Liver (tissue), 9 donors: ENCODE measurements around the gene RNF182. TPM values are rescaled to one million over a fixed set of nuclear protein-coding genes. Genes with fewer than 3 reads are reported as not detected.

ENCODE experiments used
- DNase-seq: peaks from one replicate; pipeline ENCODE4 v3.0.0-alpha.2; 2017; ENCODE audit warnings: low spot score
- H3K27ac ChIP-seq, 2 donors: one replicate each; pipeline ENCODE4 v1.7.0; 2013; ENCODE audit warnings: inconsistent platforms in 2 of 2, low read length in 2 of 2, control low read depth in 1 of 2, low read depth in 1 of 2, mild to moderate bottlenecking in 1 of 2
- H3K27me3 ChIP-seq, 4 donors: one replicate each; pipeline versions ENCODE4 v1.6.1 to v1.7.0; 2013; ENCODE audit warnings: low read length in 3 of 4, inconsistent platforms in 1 of 4, mild to moderate bottlenecking in 1 of 4, moderate library complexity in 1 of 4; ENCODE audit not compliant: control insufficient read depth in 4 of 4, insufficient read depth in 4 of 4
- H3K36me3 ChIP-seq, 4 donors: one replicate each; pipeline versions ENCODE4 v1.6.1 to v1.7.0; 2013; ENCODE audit warnings: low read length in 3 of 4, mild to moderate bottlenecking in 3 of 4, low read depth in 1 of 4, moderate library complexity in 1 of 4; ENCODE audit not compliant: control insufficient read depth in 4 of 4, insufficient read depth in 3 of 4
- H3K4me1 ChIP-seq, 4 donors: one replicate each; pipeline versions ENCODE4 v1.6.1 to v1.7.0; 2013; ENCODE audit warnings: low read length in 3 of 4, mild to moderate bottlenecking in 3 of 4, moderate library complexity in 1 of 4; ENCODE audit not compliant: control insufficient read depth in 4 of 4, insufficient read depth in 4 of 4
- H3K4me3 ChIP-seq, 3 donors: one replicate each; pipeline versions ENCODE4 v1.6.1 to v1.7.0; 2013; ENCODE audit warnings: low read length in 3 of 3, control low read depth in 1 of 3, low read depth in 1 of 3, mild to moderate bottlenecking in 1 of 3
- H3K9ac ChIP-seq, 2 donors: one replicate each; pipeline ENCODE4 v1.7.0; 2013; ENCODE audit warnings: low read length in 2 of 2, mild to moderate bottlenecking in 2 of 2, moderate library complexity in 2 of 2, control low read depth in 1 of 2, low read depth in 1 of 2
- H3K9me3 ChIP-seq, 4 donors: one replicate each; pipeline versions ENCODE4 v1.6.1 to v1.7.0; 2013; ENCODE audit warnings: low read length in 3 of 4; ENCODE audit not compliant: control insufficient read depth in 4 of 4
- ATF3 ChIP-seq: IDR thresholded peaks from 2 replicates; pipeline ENCODE4 v1.6.1; 2016; ENCODE audit warnings: antibody characterized with exemption
- CTCF ChIP-seq: fragments of 150-350 bp; IDR thresholded peaks from 2 replicates; pipeline ENCODE4 v1.5.1; 2017; ENCODE audit warnings: improper control_type of control experiment, low read depth, low read length; ENCODE audit not compliant: missing input control
- EGR1 ChIP-seq, 2 donors: IDR thresholded peaks; 2 replicates each; pipeline ENCODE4 v1.6.1; 2016 to 2018; ENCODE audit warnings: antibody characterized with exemption in 2 of 2, low read depth in 2 of 2
- FOXA1 ChIP-seq: IDR thresholded peaks from 2 replicates; pipeline ENCODE4 v1.6.1; 2016; ENCODE audit warnings: antibody characterized with exemption
- HNF4G ChIP-seq: IDR thresholded peaks from 2 replicates; pipeline ENCODE4 v1.6.1; 2016; ENCODE audit warnings: antibody characterized with exemption
- JUND ChIP-seq, 2 donors: IDR thresholded peaks; 2 replicates each; pipeline ENCODE4 v1.6.1; 2016; ENCODE audit warnings: antibody characterized with exemption in 2 of 2
- NR2F2 ChIP-seq: IDR thresholded peaks from 2 replicates; pipeline ENCODE4 v1.6.1; 2016; ENCODE audit warnings: antibody characterized with exemption
- RAD21 ChIP-seq, 2 donors: IDR thresholded peaks; 2 replicates each; pipeline ENCODE4 v1.6.1; 2016; ENCODE audit warnings: antibody characterized with exemption in 2 of 2, mild to moderate bottlenecking in 2 of 2
- REST ChIP-seq: IDR thresholded peaks from 2 replicates; pipeline ENCODE4 v1.6.1; 2016; ENCODE audit warnings: antibody characterized with exemption, mild to moderate bottlenecking
- RXRA ChIP-seq, 2 donors: IDR thresholded peaks; 2 replicates each; pipeline ENCODE4 v1.6.1; 2017 to 2018; ENCODE audit warnings: antibody characterized with exemption in 2 of 2, mild to moderate bottlenecking in 1 of 2
- SP1 ChIP-seq: IDR thresholded peaks from 2 replicates; pipeline ENCODE4 v1.6.1; 2018; ENCODE audit warnings: antibody characterized with exemption, mild to moderate bottlenecking
- TAF1 ChIP-seq: conservative IDR thresholded peaks from 2 replicates; pipeline ENCODE4 v1.6.1; 2016; ENCODE audit warnings: antibody characterized with exemption, mild to moderate bottlenecking
- ZBTB33 ChIP-seq: IDR thresholded peaks from 2 replicates; pipeline ENCODE4 v1.6.1; 2016; ENCODE audit warnings: antibody characterized with exemption
- whole genome bisulfite sequencing: extraction: QIAGEN DNeasy Blood & Tissue Kit; methylation state at CpG from one replicate; pipeline ENCODE4 v1.1.7; 2013; 5-methylcytosine and 5-hydroxymethylcytosine counted together
- polyA plus RNA-seq, 2 donors: library from polyadenylated mRNA; stranded (reverse) in 1 of 2; unstranded in 1 of 2; fragments of 200-250 nt in 1 of 2; fragments of >200 nt in 1 of 2; fragmentation: Nextera tagmentation in 1 of 2; extraction: Ambion mirVana in 1 of 2; gene quantifications; one replicate each; pipeline versions ENCODE4 v1.2.1 to v1.2.3, GENCODE V29; 2013 to 2015
- total RNA-seq, 2 donors: library from RNA; depleted of rRNA; stranded (reverse); fragments of >200 nt; gene quantifications; one replicate each; pipeline ENCODE4 v1.2.3, GENCODE V29; 2014
- donor health status: healthy.
- donor health status: healthy.
- donor health status: healthy.
- donor health status: healthy.
- donor health status: healthy.

The RNF182 gene
- total and polyA plus RNA-seq, 4 donors, result 1.4 TPM; not detected in 3

GRCh38 chr6:13979284-13980171 is 54.8 kb downstream of the RNF182 start:
- Histone ChIP-seq H3K36me3 (no peaks in the 10 kb centered on the region), H3K27ac (no peak overlapping the region), H3K4me1 (no peaks in the 10 kb centered on the region), H3K4me3 (no peak overlapping the region), H3K27me3 (peaks cover 0 to 4% (median 2%) of the 10 kb centered on the region in 4 donors), H3K9me3 (no peaks in the 10 kb centered on the region), H3K9ac (no peak overlapping the region)
- 74% methylated on average over 9 of the region's 9 CpGs for WGBS
- no peak for TF ChIP-seq SP1
- no peak for TF ChIP-seq CTCF
- TF ChIP-seq JUND (IDR thresholded peaks at IDR 0.05), result no peak
- DNase-seq, result no peak

- Histone ChIP-seq H3K27me3 (peaks cover 0 to 4% (median 2%) of the 10 kb centered on the region in 4 donors), H3K9me3 (no peaks in the 10 kb centered on the region), H3K36me3 (no peaks in the 10 kb centered on the region), H3K4me1 (no peaks in the 10 kb centered on the region), H3K9ac (no peak overlapping the region), H3K4me3 (no peak overlapping the region), H3K27ac (no peak overlapping the region)
- no peak for TF ChIP-seq NR2F2
- no peak for TF ChIP-seq HNF4G
- no peak for TF ChIP-seq FOXA1
- no peak for TF ChIP-seq REST
- TF ChIP-seq SP1, result no peak
- no peak for TF ChIP-seq RXRA (IDR thresholded peaks at IDR 0.05)
- TF ChIP-seq RAD21 (IDR thresholded peaks at IDR 0.05), result no peak
- no peak for TF ChIP-seq TAF1
- no peak for TF ChIP-seq ZBTB33
- TF ChIP-seq ATF3, result no peak
- no peak for TF ChIP-seq EGR1 (IDR thresholded peaks at IDR 0.05; ENCODE audit: low read depth in 2 of 2)
- WGBS, result 78% methylated on average over 4 of the region's 4 CpGs
- DNase-seq, result no peak
Measured at GRCh38 chr6:13980534-13980933, 55.8 kb downstream of the RNF182 start.
